Measurements from ENCODE around the gene CFAP77. TPM values are rescaled to one million over a fixed set of nuclear protein-coding genes. Genes with fewer than 3 reads are reported as not detected.
A peak's percentile ranks its signal among the peaks of the same experiment; 100 is the strongest.

Gene CFAP77
- total and polyA plus RNA-seq, 9 of the 15 experiments (the other 6 are each of a cell fraction or from before 2014, with no cell fraction given) = not detected

DNA sequence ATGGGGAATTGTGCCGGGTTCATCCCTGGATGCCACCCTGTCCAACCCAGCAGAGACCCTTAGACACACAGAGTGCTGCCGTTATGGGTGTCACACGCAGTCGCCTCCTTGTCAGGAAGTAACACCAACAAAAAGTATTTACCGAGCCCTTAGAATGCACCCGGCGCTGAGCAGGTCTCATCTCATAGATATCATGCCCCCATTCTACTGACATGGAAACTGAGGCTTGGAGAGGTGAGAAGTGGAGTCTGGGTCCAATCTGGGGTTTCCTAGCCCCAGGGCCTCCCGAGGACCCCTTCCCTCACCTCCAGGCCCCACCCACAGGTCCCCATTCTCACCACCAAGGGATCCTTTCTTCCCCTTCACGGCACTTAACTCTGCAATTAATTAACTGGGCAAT is 135.6 kb downstream of the CFAP77 start:
- no peak overlapping the region for H3K27ac ChIP-seq (ENCODE audit: extremely low read depth, low read depth, low read length)
- ATAC-seq (no peak), DNase-seq (ENCODE audit: extremely low read depth in 1 of 4, low spot score in 3 of 4) (no peak), FAIRE-seq (no peak)
- no TSS peak for BruUV-seq (replicated peaks)
- no peak overlapping the region for H2AFZ ChIP-seq (ENCODE audit: low read depth, low read length)
- no peak overlapping the region for H3K4me3 ChIP-seq
- POLR2A ChIA-PET = interaction anchor here (0.7 kb wide), 1 partner anchor 200 kb away, joined by 3 read pairs; no protein-coding TSS in a partner anchor
- H3K9ac ChIP-seq (ENCODE audit: insufficient read depth in 1 of 2, low read depth in 2 of 2, low read length in 2 of 2) = no peak overlapping the region
- intact Hi-C loops (cut with micrococcal nuclease) (no loop called here), in situ Hi-C loops (cut with MboI) (no loop called here)
- TF ChIP-seq RBM25 (IDR thresholded peaks at IDR 0.05; ENCODE audit: low read depth, low read length, severe bottlenecking) (peak; percentile 67), E2F5 (CRISPR knock-in tag; IDR thresholded peaks at IDR 0.05) (no peak)
- H3K79me2 ChIP-seq (ENCODE audit: control insufficient read depth, insufficient read depth, low read length) = no peaks in the 10 kb centered on the region
- peaks cover 42 to 80% of the 10 kb centered on the region in 2 experiments for H3K27me3 ChIP-seq (ENCODE audit: control insufficient read depth in 2 of 2, insufficient read depth in 2 of 2, low read length in 2 of 2)
- peaks cover 25% of the 10 kb centered on the region for H4K20me1 ChIP-seq (replicated peaks; ENCODE audit: control insufficient read depth, insufficient read depth, low read length)
- H3K4me1 ChIP-seq (replicated peaks in 1 of 2; ENCODE audit: control insufficient read depth in 2 of 2, insufficient read depth in 2 of 2, low read length in 2 of 2) = peaks cover 0 to 17% of the 10 kb centered on the region in 2 experiments; a peak in 2 of 5 replicates
- 20% methylated on average over 9 of the region's 9 CpGs for WGBS (ENCODE audit: insufficient coverage, low coverage, missing lambda C conversion rate)
- CTCF ChIA-PET (ENCODE audit: low intra/inter-chr PET ratio) = no interaction called here
- no peaks in the 10 kb centered on the region for H3K36me3 ChIP-seq (ENCODE audit: control insufficient read depth, insufficient read depth, low read length)
- no peak overlapping the region for H3K4me2 ChIP-seq (ENCODE audit: insufficient read depth, low read length)
- H3K9me1 ChIP-seq (ENCODE audit: control insufficient read depth, insufficient read depth, low read length) = no peaks in the 10 kb centered on the region
- no peaks in the 10 kb centered on the region for H3K9me3 ChIP-seq (replicated peaks; ENCODE audit: control insufficient read depth, insufficient read depth, low read depth, low read length)

- Histone ChIP-seq H3K4me2 (ENCODE audit: insufficient read depth, low read length) (no peak overlapping the region), H3K36me3 (ENCODE audit: control insufficient read depth, insufficient read depth, low read length) (no peaks in the 10 kb centered on the region), H3K4me1 (replicated peaks in 1 of 2; ENCODE audit: control insufficient read depth in 2 of 2, insufficient read depth in 2 of 2, low read length in 2 of 2) (peaks cover 0 to 17% of the 10 kb centered on the region in 2 experiments; a peak in 2 of 5 replicates), H3K27ac (ENCODE audit: extremely low read depth, low read depth, low read length) (no peak overlapping the region), H3K9me3 (replicated peaks; ENCODE audit: control insufficient read depth, insufficient read depth, low read depth, low read length) (no peaks in the 10 kb centered on the region), H3K79me2 (ENCODE audit: control insufficient read depth, insufficient read depth, low read length) (no peaks in the 10 kb centered on the region), H3K9me1 (ENCODE audit: control insufficient read depth, insufficient read depth, low read length) (no peaks in the 10 kb centered on the region), H2AFZ (ENCODE audit: low read depth, low read length) (no peak overlapping the region), H3K4me3 (no peak overlapping the region), H3K27me3 (ENCODE audit: control insufficient read depth in 2 of 2, insufficient read depth in 2 of 2, low read length in 2 of 2) (peaks cover 35 to 73% of the 10 kb centered on the region in 2 experiments), H4K20me1 (replicated peaks; ENCODE audit: control insufficient read depth, insufficient read depth, low read length) (peaks cover 25% of the 10 kb centered on the region), H3K9ac (ENCODE audit: insufficient read depth in 1 of 2, low read depth in 2 of 2, low read length in 2 of 2) (peak overlapping the region in 1 of 2 experiments; percentile 61; a peak in 1 of 4 replicates)
- ChIA-PET CTCF (ENCODE audit: low intra/inter-chr PET ratio) (no interaction called here), POLR2A (no interaction called here)
- in situ Hi-C loops (cut with MboI) (no loop called here), intact Hi-C loops (cut with micrococcal nuclease) (no loop called here)
- WGBS (ENCODE audit: insufficient coverage, low coverage, missing lambda C conversion rate) = 0% methylated on average over 25 of the region's 27 CpGs
- peak; percentile 67 for ATAC-seq
- no peak for FAIRE-seq
- BruUV-seq (replicated peaks) = no TSS peak
- DNase-seq (ENCODE audit: extremely low read depth in 1 of 4, low spot score in 3 of 4) = peak; percentile 18 to 62 (median 47)
- TF ChIP-seq PRMT5 (CRISPR knock-in tag; IDR thresholded peaks at IDR 0.05) = no peak
- TF ChIP-seq ZNF23 (CRISPR knock-in tag; IDR thresholded peaks at IDR 0.05) = no peak
- no peak for TF ChIP-seq TCF15 (CRISPR knock-in tag; IDR thresholded peaks at IDR 0.05)
- TF ChIP-seq PRDM10 (IDR thresholded peaks at IDR 0.05; ENCODE audit: partially characterized antibody) = peak; percentile 46
- peak; percentile 71 for TF ChIP-seq MEIS2 (IDR thresholded peaks at IDR 0.05; ENCODE audit: partially characterized antibody)
- TF ChIP-seq SP1 (CRISPR knock-in tag; IDR thresholded peaks at IDR 0.05) = no peak
- no peak for TF ChIP-seq SRSF9 (IDR thresholded peaks at IDR 0.05; ENCODE audit: borderline replicate concordance, low read depth, low read length)
These were observed 136.4 kb downstream of the CFAP77 start for GRCh38 chr9:132546148-132547051.

Data from K562 (cell line).